Naive thymus-derived CD4-positive, alpha-beta T cell (primary cell): ENCODE measurements around the gene MPL. TPM values are rescaled to one million over a fixed set of nuclear protein-coding genes. Genes with fewer than 3 reads are reported as not detected.

Experiments used
- ATAC-seq: fragments of 150-1000 bp; cut with Tn5 transposase; 2 replicates; pipeline ENCODE4 v1.10.0; 2021; ENCODE audit warnings: mild to moderate bottlenecking, moderate library complexity
- CTCF ChIA-PET: fragments of 350-600 bp; sonication (Branson Sonifier 250); formaldehyde crosslinking; loops from one replicate; lab custom pipeline; 2021; ENCODE audit warnings: antibody characterized with exemption; lab: Charles Lee
- POLR2A ChIA-PET: fragments of 350-600 bp; sonication (Branson Sonifier 250); formaldehyde crosslinking; loops from one replicate; lab custom pipeline; 2021; ENCODE audit warnings: antibody characterized with exemption, inconsistent platforms; lab: Charles Lee
- DNase-seq, 9 donors: peaks; one replicate each; pipeline versions ENCODE4 v3.0.0 to v3.0.0-alpha.2; 2020 to 2022; ENCODE audit warnings: mixed read lengths in 1 of 9
- H3K27ac ChIP-seq: one replicate; pipeline ENCODE4 v1.7.0; 2013; ENCODE audit warnings: mild to moderate bottlenecking, low read depth, low read length, moderate library complexity
- H3K27me3 ChIP-seq, 2 donors: one replicate each; pipeline ENCODE4 v1.7.0; 2013; ENCODE audit warnings: low read length in 2 of 2, mild to moderate bottlenecking in 2 of 2, moderate library complexity in 2 of 2; ENCODE audit not compliant: control insufficient read depth in 2 of 2, insufficient read depth in 2 of 2
- H3K36me3 ChIP-seq, 3 experiments: 1 replicate in 2 of 3; 2 replicates in 1 of 3; pipeline ENCODE4 v1.7.0; 2013; ENCODE audit warnings: low read length in 3 of 3, mild to moderate bottlenecking in 3 of 3, moderate library complexity in 1 of 3; ENCODE audit not compliant: insufficient read depth in 3 of 3, control insufficient read depth in 2 of 3
- H3K4me1 ChIP-seq, 2 donors: one replicate each; pipeline ENCODE4 v1.7.0; 2013; ENCODE audit warnings: low read length in 2 of 2, mild to moderate bottlenecking in 2 of 2, moderate library complexity in 1 of 2; ENCODE audit not compliant: control insufficient read depth in 2 of 2, insufficient read depth in 2 of 2
- H3K4me3 ChIP-seq: 2 replicates; pipeline ENCODE4 v1.7.0; 2013; ENCODE audit warnings: mild to moderate bottlenecking, low read length
- H3K9me3 ChIP-seq, 3 experiments: 1 replicate in 2 of 3; 2 replicates in 1 of 3; pipeline ENCODE4 v1.7.0; 2013; ENCODE audit warnings: low read length in 3 of 3; ENCODE audit not compliant: control insufficient read depth in 2 of 3
- H3K27ac Mint-ChIP-seq, 9 donors: one replicate each; pipeline ENCODE4 v1.8.0; 2020 to 2022; ENCODE audit warnings: mixed read lengths in 9 of 9, mild to moderate bottlenecking in 8 of 9, moderate library complexity in 5 of 9, inconsistent platforms in 2 of 9
- H3K27me3 Mint-ChIP-seq, 5 donors: one replicate each; pipeline ENCODE4 v1.8.0; 2021 to 2022; ENCODE audit warnings: mixed read lengths in 5 of 5, mild to moderate bottlenecking in 1 of 5
- H3K36me3 Mint-ChIP-seq, 5 donors: one replicate each; pipeline ENCODE4 v1.8.0; 2020 to 2022; ENCODE audit warnings: mixed read lengths in 5 of 5, mild to moderate bottlenecking in 3 of 5, inconsistent platforms in 1 of 5
- H3K4me1 Mint-ChIP-seq, 7 donors: one replicate each; pipeline ENCODE4 v1.8.0; 2020 to 2022; ENCODE audit warnings: mixed read lengths in 7 of 7, mild to moderate bottlenecking in 3 of 7, inconsistent platforms in 1 of 7
- H3K4me3 Mint-ChIP-seq, 10 donors: one replicate each; pipeline ENCODE4 v1.8.0; 2020 to 2022; ENCODE audit warnings: mild to moderate bottlenecking in 10 of 10, mixed read lengths in 10 of 10, moderate library complexity in 6 of 10, inconsistent platforms in 2 of 10
- H3K9me3 Mint-ChIP-seq, 11 donors: one replicate each; pipeline ENCODE4 v1.8.0; 2020 to 2022; ENCODE audit warnings: mixed read lengths in 11 of 11, mild to moderate bottlenecking in 4 of 11, inconsistent platforms in 1 of 11, moderate library complexity in 1 of 11
- intact Hi-C, 2 donors: fragments of 100-400 bp; cut with micrococcal nuclease; formaldehyde crosslinking; loops; one replicate each; pipeline ENCODE4 v1.15.1; 2023
- polyA plus RNA-seq, 2 donors: library from polyadenylated mRNA; unstranded; fragments of 300-500 nt; fragmentation: Illumina TruSeq; gene quantifications; one replicate each; pipeline ENCODE4 v1.2.3, GENCODE V29; 2021
- total RNA-seq, 6 experiments: library from RNA in 5 of 6; stranded (reverse) in 5 of 6; gene quantifications; 1 replicate in 5 of 6; 2 replicates in 1 of 6; pipeline ENCODE4 v1.2.3 and lab custom pipeline; 2021 to 2026

The MPL gene
- total and polyA plus RNA-seq, 7 experiments from 2014 or later = 0.21 to 0.98 TPM; not detected in 5

- intact Hi-C loops = no loop called here
- POLR2A ChIA-PET = no interaction called here
- DNase-seq = no peak
- H3K9me3 Mint-ChIP-seq = no peaks in the 10 kb centered on the region
- Histone ChIP-seq H3K4me1 (no peaks in the 10 kb centered on the region), H3K4me3 (no peak overlapping the region), H3K36me3 (no peaks in the 10 kb centered on the region), H3K9me3 (no peaks in the 10 kb centered on the region), H3K27me3 (no peaks in the 10 kb centered on the region), H3K27ac (no peak overlapping the region)
- H3K27ac Mint-ChIP-seq = no peak overlapping the region
- peaks cover 0 to 8% (median 0%) of the 10 kb centered on the region in 7 donors for H3K4me1 Mint-ChIP-seq
- H3K27me3 Mint-ChIP-seq = no peaks in the 10 kb centered on the region
- no peak overlapping the region for H3K4me3 Mint-ChIP-seq
- CTCF ChIA-PET = no interaction called here
- no peak for ATAC-seq
- H3K36me3 Mint-ChIP-seq = no peaks in the 10 kb centered on the region
These were observed 20.7 kb upstream of the MPL start for GRCh38 chr1:43316738-43317520.

GRCh38 chr1:43317817-43318471, 19.7 kb upstream of the MPL start:
- H3K4me3 Mint-ChIP-seq = no peak overlapping the region
- no peak for DNase-seq
- POLR2A ChIA-PET = no interaction called here

DNA sequence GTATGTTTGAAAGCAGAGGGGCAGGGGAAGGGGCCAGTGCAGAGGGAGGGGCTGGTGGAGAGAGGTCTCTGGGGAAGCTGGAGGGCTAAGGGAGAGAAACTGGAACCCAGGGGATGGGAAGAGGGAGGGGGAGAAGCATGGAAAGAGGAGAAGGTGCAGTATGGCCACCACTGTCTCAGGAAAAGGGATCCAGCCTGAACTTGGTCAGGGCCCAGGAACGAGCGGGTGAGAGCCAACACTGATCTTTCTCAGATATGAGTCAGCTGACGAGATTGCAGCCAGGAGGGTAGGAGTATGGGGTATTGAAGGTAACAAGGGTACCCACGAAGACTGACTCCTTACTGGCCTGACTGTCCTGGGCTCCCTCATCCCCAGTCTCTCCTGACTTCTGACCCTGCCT, 18.8 kb upstream of the MPL start:
- intact Hi-C loops = no loop called here
- no peak overlapping the region for H3K4me3 ChIP-seq

More at GRCh38 chr1:43317817-43318471, 19.7 kb upstream of the MPL start:
- H3K4me1 ChIP-seq = no peaks in the 10 kb centered on the region
- intact Hi-C loops = no loop called here
- no peak overlapping the region for H3K27ac ChIP-seq
- H3K36me3 ChIP-seq = no peaks in the 10 kb centered on the region
- Mint-ChIP-seq H3K27ac (no peak overlapping the region), H3K9me3 (no peaks in the 10 kb centered on the region), H3K4me1 (peaks cover 0 to 8% (median 0%) of the 10 kb centered on the region in 7 donors), H3K27me3 (no peaks in the 10 kb centered on the region), H3K36me3 (no peaks in the 10 kb centered on the region)
- no peaks in the 10 kb centered on the region for H3K9me3 ChIP-seq
- H3K27me3 ChIP-seq = no peaks in the 10 kb centered on the region
- H3K4me3 ChIP-seq = no peak overlapping the region
- ATAC-seq = no peak
- CTCF ChIA-PET = no interaction called here

DNA sequence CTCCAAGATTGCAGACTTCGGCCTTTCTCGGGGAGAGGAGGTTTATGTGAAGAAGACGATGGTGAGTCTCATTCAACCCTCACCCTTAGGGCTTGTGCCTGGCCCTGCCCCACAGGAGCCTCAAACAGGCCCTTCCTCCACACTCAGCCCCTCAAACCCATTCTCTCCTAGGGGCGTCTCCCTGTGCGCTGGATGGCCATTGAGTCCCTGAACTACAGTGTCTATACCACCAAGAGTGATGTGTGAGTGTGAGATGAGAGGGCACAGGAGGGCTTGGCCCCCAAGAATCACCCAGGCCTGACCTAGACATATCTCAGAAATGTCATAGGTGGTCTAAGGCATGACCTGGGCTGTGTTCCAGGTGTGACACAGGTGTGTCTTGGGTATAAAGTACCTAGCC, 18.3 kb upstream of the MPL start:
- POLR2A ChIA-PET = no interaction called here
- Mint-ChIP-seq H3K4me1 (peaks cover 0 to 8% (median 0%) of the 10 kb centered on the region in 7 donors), H3K4me3 (no peak overlapping the region), H3K9me3 (peaks cover 0 to 6% (median 3%) of the 10 kb centered on the region in 11 donors), H3K27ac (peak overlapping the region in 1 of 9 donors; percentile 8), H3K27me3 (no peaks in the 10 kb centered on the region), H3K36me3 (peaks cover under 1 to 6% (median 3%) of the 10 kb centered on the region in 5 donors)
- intact Hi-C loops = no loop called here
- H3K4me3 ChIP-seq = no peak overlapping the region
- no peak for DNase-seq
- no peaks in the 10 kb centered on the region for H3K27me3 ChIP-seq
- no peaks in the 10 kb centered on the region for H3K36me3 ChIP-seq
- CTCF ChIA-PET = no interaction called here
- H3K9me3 ChIP-seq = no peaks in the 10 kb centered on the region
- no peak overlapping the region for H3K27ac ChIP-seq
- no peak for ATAC-seq
- no peaks in the 10 kb centered on the region for H3K4me1 ChIP-seq

More for the DNA sequence above, 18.8 kb upstream of the MPL start:
- ATAC-seq (no peak), DNase-seq (no peak)
- Mint-ChIP-seq H3K36me3 (peaks cover 0 to 3% (median 0%) of the 10 kb centered on the region in 5 donors), H3K27me3 (no peaks in the 10 kb centered on the region), H3K9me3 (peaks cover 0 to 2% (median 0%) of the 10 kb centered on the region in 11 donors), H3K4me1 (peaks cover 0 to 8% (median 0%) of the 10 kb centered on the region in 7 donors), H3K4me3 (no peak overlapping the region), H3K27ac (peak overlapping the region in 1 of 9 donors; percentile 36)
- POLR2A ChIA-PET = no interaction called here
- CTCF ChIA-PET = no interaction called here
- H3K27me3 ChIP-seq = no peaks in the 10 kb centered on the region
- H3K27ac ChIP-seq = no peak overlapping the region
- no peaks in the 10 kb centered on the region for H3K36me3 ChIP-seq
- no peaks in the 10 kb centered on the region for H3K9me3 ChIP-seq
- H3K4me1 ChIP-seq = no peaks in the 10 kb centered on the region

GRCh38 chr1:43319766-43320165, 17.9 kb upstream of the MPL start:
- Mint-ChIP-seq H3K9me3 (peaks cover 4 to 9% (median 7%) of the 10 kb centered on the region in 11 donors), H3K27me3 (no peaks in the 10 kb centered on the region), H3K27ac (no peak overlapping the region), H3K36me3 (peaks cover 6 to 8% (median 7%) of the 10 kb centered on the region in 5 donors), H3K4me1 (peaks cover 0 to 8% (median 3%) of the 10 kb centered on the region in 7 donors), H3K4me3 (no peak overlapping the region)
- H3K27ac ChIP-seq = no peak overlapping the region
- no peak for ATAC-seq
- no peaks in the 10 kb centered on the region for H3K36me3 ChIP-seq
- no peaks in the 10 kb centered on the region for H3K27me3 ChIP-seq
- ChIA-PET POLR2A (no interaction called here), CTCF (no interaction called here)
- intact Hi-C loops = no loop called here
- H3K9me3 ChIP-seq = peaks cover 0 to 4% (median 0%) of the 10 kb centered on the region in 3 experiments
- no peaks in the 10 kb centered on the region for H3K4me1 ChIP-seq
- no peak overlapping the region for H3K4me3 ChIP-seq
- DNase-seq = no peak

DNA sequence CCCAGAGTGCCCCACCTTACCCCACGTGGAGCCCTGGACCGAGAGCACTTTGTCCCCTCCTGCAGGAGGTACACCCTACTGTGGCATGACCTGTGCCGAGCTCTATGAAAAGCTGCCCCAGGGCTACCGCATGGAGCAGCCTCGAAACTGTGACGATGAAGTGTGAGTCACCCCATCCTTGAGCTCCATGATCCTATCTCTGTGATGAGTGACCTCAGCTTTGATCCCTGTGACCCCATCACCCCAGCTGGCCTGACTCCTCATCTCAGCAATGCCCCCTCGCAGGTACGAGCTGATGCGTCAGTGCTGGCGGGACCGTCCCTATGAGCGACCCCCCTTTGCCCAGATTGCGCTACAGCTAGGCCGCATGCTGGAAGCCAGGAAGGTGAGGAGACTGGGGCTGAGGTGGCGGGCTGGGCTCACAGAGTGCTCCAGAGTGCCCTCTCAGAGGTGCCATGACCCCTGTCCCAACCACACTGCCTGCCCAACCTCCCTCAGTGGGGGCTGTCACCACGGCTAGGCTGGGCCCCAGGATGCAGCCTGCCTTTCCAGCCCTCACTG, 16.2 kb upstream of the MPL start:
- POLR2A ChIA-PET = no interaction called here
- H3K27me3 ChIP-seq = no peaks in the 10 kb centered on the region
- H3K4me1 ChIP-seq = no peaks in the 10 kb centered on the region
- ATAC-seq (no peak), DNase-seq (no peak)
- Mint-ChIP-seq H3K9me3 (peaks cover 6 to 22% (median 16%) of the 10 kb centered on the region in 11 donors), H3K36me3 (peaks cover 7 to 12% (median 10%) of the 10 kb centered on the region in 5 donors), H3K4me3 (no peak overlapping the region), H3K27ac (no peak overlapping the region), H3K4me1 (peaks cover 0 to 9% (median 5%) of the 10 kb centered on the region in 7 donors), H3K27me3 (no peaks in the 10 kb centered on the region)
- no peak overlapping the region for H3K4me3 ChIP-seq
- intact Hi-C loops = no loop called here
- no peaks in the 10 kb centered on the region for H3K36me3 ChIP-seq
- H3K9me3 ChIP-seq = peaks cover 0 to 11% (median 0%) of the 10 kb centered on the region in 3 experiments
- no peak overlapping the region for H3K27ac ChIP-seq
- CTCF ChIA-PET = interaction anchor here (0.8 kb wide), 1 partner anchor 9 kb away, joined by 3 read pairs; no protein-coding TSS in a partner anchor
